8988T (cell line): ENCODE data around the gene BRD1.
"Not testable (repeated sequence)": the region's sequence is repeated elsewhere in the genome, so short reads cannot be mapped to it uniquely, and the experiment has no call there.

Experiments used
- DNase-seq: peaks from one replicate; pipeline ENCODE4 v3.0.0; 2011

BRD1 gene

DNA sequence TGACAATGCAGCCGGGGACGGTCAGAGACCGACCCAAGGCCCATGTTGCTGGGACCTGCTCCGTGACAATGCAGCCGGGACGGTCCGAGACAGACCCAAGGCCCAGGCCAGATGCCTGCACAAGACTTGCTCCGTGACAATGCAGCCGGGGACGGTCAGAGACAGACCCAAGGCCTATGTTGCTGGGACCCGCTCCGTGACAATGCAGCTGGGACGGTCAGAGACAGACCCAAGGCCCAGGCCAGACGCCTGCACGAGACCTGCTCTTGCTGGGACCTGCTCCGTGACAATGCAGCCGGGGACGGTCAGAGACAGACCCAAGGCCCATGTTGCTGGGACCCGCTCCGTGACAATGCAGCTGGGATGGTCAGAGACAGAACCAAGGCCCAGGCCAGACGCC, 45.8 kb downstream of the BRD1 start:
- not testable (repeated sequence) for DNase-seq

DNA sequence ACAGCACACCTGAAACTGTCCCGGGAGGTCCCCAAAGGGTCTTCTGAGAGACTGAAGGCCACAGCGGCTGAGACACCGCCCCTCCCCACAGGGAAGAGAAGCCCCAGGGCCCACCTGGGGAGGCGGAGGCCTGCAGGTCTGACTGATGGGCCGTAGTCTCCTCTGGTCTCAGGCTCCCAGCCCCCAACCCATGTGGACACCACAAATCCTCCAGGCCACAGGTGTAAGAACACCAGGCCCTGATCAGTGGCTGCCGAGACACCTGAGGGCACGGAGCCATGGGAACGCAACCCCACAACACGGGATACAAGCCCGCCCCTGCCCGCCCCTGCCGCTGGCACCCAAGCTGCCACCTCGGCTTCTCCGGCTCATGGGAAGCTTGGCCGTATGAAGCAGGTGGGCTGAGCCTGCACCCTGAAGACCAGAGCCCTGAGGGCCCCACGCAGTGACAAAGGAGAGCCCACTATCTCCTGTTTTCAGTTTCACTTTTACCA, 46.3 kb downstream of the BRD1 start:
- DNase-seq, result no peak

- DNase-seq, result no peak
Measured at GRCh38 chr22:49780698-49781288, 46.9 kb downstream of the BRD1 start.

DNA sequence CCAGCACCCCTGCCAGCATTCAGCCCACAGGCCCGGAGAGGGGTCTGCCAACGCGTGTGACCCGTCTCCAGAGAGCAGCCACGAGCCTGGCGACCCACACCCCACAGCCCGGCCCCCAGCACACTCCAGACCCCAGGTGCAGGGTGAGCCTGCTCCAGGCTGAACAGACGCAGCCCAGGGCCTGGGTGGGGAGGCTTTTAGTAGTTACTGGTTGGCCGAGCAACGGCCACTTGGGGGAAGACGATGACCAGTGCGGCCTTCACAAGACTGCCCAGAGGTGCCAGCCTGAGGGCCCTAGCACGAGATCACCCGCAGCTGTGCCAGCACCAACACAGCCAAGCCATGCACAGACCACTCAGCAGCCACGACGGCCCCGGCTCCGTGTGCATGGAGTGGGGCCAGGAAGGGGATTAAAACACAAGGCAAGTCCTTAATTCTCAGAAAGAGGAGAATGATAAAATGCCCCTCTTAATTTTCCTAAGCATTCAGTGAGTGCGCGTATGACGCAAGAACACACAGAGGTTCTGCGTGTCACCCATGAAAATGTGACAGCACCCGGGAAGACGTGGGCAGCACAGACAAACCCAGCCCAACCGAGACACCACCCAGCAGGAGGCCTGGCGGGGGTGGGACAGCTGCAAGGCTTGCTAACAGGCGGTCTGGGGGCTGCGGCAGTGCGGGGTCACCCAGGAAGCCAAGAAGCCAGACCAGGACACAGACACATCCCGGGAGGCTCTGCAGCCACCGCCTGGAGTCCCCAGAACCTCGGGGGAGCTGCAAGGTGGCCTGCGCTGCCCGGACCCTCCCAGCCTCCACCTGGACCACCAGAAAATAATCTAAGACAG, 47.6 kb downstream of the BRD1 start:
- no peak for DNase-seq

DNA sequence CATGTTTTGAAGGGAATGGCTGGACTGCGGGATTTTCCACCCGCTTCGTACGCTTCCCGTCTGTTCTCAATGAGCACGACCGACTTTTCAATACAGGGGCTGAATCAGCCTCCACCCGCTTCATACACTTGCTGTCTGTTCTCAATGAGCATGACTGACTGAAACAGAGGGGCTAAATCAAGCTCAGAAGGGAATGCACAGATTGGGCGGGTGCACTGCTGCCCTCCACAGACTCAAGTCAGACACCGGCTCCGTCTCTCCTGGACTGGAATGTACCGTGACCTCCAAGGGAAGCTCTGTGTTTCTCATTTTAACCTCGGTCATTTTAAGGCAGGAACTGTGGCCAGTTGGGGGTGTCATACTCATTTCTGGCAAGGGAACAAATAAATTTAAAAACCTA, 48.5 kb downstream of the BRD1 start:
- DNase-seq, result no peak

- DNase-seq, result no peak
Measured at GRCh38 chr22:49777569-49778249, 50.0 kb downstream of the BRD1 start.

- DNase-seq, result no peak
Measured at GRCh38 chr22:49776891-49777290, 50.8 kb downstream of the BRD1 start.

DNA sequence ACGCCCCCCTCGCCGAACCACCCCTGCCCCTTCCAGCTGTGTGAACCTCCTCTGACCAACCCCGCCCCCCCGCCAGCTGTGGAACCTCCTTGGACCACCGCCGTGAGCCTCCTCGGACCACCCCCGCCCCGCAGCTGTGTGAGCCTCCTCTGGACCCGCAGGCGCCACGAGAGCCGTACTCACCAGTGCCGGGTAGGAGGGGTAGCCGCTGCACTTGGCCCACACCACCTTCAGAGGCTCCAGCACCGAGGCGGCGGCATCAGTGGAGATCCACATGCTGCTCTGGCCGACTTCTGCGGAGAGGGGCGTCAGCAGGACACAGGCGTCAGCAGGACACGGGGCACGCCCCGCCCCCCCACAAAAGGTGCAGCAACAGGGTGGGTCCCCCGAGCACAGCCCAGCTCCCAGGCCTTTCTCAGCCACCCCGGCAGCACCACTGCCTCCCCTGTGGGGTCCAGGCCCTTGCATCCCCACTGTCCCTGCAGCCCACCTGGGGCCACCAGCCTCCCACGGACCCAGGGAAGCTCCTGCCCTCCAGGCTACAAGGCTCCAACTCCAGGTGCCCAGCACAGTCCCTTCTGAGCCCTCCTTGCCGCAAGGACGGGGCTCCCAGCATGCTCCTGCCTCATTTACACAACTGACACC, 51.7 kb downstream of the BRD1 start:
- no peak for DNase-seq

GRCh38 chr22:49775191-49775866, 52.3 kb downstream of the BRD1 start:
- no peak for DNase-seq

GRCh38 chr22:49774499-49775151, 53.0 kb downstream of the BRD1 start:
- no peak for DNase-seq

DNA sequence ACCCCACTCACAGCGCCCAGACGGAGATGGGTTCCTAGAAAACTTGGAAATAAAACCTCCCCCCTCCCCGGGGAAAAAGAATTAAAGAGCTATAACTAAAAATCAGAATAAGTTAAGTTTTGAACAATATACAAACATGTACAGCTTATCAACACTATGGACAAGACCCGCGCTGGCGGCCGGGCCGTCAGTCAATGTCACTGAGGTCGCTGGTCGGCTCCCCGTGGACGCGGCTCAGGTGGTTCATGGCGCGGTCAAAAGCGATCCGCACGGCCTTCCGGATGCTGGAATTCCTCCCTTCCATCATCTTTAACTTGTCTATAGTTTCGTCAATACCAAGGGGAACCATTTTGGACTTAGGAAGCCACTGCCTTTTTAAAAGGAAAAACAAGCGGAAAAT, 53.6 kb downstream of the BRD1 start:
- no peak for DNase-seq

- no peak for DNase-seq
Measured at GRCh38 chr22:49773531-49773930, 54.1 kb downstream of the BRD1 start.

- no peak for DNase-seq
Measured at GRCh38 chr22:49772692-49773091, 55.0 kb downstream of the BRD1 start.

- no peak for DNase-seq
Measured at GRCh38 chr22:49771266-49772065, 56.2 kb downstream of the BRD1 start.

- no peak for DNase-seq
Measured at GRCh38 chr22:49770547-49771265, 57.0 kb downstream of the BRD1 start.

DNA sequence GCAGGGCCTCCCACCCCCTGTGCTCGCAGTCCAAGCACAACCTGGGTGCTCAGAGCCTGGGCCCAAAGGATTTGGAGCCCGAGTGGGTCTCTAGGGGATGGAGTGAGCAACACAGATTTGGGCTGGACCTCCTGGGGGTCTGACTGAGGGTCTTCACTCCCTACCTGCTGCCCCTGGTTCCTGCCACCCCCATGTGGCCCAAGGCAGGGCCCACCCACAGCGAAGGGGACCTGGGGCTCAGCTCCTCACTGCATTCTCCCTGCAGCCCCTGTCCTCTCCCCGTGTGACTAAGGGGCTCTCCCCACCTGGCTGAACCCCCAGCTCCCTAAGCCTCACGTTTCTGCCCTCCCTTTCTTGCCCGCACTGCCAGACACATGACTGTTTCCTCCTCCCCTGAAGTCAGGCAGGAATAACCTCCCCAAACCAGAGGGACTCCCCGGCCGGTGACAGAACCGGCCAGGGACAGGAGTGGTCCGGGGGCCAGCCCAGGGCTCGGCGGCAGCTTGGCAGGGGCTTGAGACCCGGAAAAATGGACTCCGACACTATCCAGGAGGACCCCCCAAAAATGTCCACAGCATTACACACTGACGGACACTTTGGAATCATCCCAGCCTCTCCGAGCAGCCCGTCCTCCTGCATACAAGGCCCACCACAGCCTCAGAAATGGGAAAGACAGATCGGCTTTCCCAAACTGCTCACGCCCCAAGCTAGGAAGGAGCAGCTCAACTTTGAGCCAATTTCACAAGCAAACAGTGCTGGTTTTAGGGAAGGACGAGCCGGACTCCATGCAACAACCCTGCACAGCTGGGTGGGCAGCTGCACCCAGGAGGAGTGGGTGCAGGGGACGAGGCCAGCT, 57.8 kb downstream of the BRD1 start:
- DNase-seq, result no peak

DNA sequence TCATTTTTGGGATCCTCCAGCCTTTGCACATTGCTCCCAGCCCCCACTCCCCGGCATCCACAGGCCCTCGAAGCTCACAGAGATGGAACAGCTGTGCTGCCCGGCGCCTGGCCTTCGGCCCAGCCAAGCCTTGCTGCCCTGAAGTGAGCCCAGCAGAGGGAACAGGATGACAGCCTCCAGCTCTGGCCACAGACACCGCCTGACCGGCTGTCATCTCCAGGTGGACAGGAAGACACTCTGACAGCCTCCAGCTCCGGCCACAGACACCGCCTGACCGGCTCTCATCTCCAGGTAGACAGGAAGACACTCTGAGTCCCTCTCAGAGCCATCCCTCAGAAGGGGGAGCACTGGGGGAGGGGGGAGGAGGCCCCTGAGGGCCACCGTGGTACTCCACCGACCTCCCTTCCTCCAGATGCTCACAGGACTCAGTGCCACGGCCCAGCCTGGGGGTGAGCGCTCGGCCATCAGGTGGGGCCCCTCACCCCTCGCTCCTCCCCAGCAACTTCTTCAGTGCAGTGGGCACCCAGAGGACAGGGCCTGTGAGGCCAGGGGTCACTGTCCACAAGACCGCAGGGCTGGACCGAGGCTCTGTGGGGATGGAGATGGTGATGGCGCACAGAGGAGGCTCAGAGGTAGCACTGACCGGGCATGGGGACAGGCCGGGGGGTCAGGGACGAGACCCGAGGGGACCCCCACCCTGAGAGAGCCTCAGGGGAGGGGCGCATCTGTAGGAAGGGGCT, 58.6 kb downstream of the BRD1 start:
- no peak for DNase-seq

- no peak for DNase-seq
Measured at GRCh38 chr22:49768077-49768910, 59.4 kb downstream of the BRD1 start.
